Keratinocyte (primary cell): ENCODE data around the gene ZNF804B.

ENCODE experiments used
- EZH2 ChIP-seq: IDR thresholded peaks from one replicate; pipeline ENCODE4 v1.6.1; 2012; ENCODE audit warnings: inconsistent platforms, mild to moderate bottlenecking, low read length, moderate library complexity
- TF ChIP-seq, protein P1 (sequence below), 3 experiments: IDR thresholded peaks in 1 of 3; conservative IDR thresholded peaks in 1 of 3; optimal IDR thresholded peaks in 1 of 3; 2 replicates in 2 of 3; 3 replicates in 1 of 3; pipeline versions ENCODE3 to v1.5.1; 2011; ENCODE audit warnings: low read length in 3 of 3, mild to moderate bottlenecking in 3 of 3, moderate library complexity in 2 of 3, control low read depth in 1 of 3, inconsistent platforms in 1 of 3; ENCODE audit not compliant: insufficient read depth in 2 of 3; ENCODE audit errors: extremely low read depth in 1 of 3

DNA sequence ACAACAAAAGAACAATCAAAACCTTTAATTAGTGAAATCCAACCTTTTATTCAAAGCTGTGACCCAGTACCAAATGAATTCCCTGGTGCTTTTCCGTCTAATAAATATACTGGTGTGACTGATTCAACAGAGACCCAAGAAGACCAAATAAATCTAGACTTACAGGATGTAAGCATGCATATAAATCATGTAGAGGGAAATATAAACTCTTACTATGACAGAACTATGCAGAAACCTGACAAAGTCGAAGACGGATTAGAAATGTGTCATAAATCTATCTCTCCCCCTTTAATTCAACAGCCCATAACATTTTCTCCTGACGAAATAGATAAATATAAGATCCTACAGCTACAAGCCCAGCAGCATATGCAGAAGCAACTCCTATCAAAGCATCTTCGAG, 576.6 kb downstream of the ZNF804B start:
- TF ChIP-seq, protein P1, sequence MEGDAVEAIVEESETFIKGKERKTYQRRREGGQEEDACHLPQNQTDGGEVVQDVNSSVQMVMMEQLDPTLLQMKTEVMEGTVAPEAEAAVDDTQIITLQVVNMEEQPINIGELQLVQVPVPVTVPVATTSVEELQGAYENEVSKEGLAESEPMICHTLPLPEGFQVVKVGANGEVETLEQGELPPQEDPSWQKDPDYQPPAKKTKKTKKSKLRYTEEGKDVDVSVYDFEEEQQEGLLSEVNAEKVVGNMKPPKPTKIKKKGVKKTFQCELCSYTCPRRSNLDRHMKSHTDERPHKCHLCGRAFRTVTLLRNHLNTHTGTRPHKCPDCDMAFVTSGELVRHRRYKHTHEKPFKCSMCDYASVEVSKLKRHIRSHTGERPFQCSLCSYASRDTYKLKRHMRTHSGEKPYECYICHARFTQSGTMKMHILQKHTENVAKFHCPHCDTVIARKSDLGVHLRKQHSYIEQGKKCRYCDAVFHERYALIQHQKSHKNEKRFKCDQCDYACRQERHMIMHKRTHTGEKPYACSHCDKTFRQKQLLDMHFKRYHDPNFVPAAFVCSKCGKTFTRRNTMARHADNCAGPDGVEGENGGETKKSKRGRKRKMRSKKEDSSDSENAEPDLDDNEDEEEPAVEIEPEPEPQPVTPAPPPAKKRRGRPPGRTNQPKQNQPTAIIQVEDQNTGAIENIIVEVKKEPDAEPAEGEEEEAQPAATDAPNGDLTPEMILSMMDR (optimal IDR thresholded peaks at IDR 0.05 in 1 of 3, IDR thresholded peaks at IDR 0.05 in 1 of 3, conservative IDR thresholded peaks at IDR 0.05 in 1 of 3; ENCODE audit: extremely low read depth in 1 of 3, insufficient read depth in 2 of 3, low read length in 3 of 3): no peak
- TF ChIP-seq EZH2: no peak
